ENCODE data around the gene C2CD4C. TPM values are rescaled to one million over a fixed set of nuclear protein-coding genes. Genes with fewer than 3 reads are reported as not detected.
"Not testable (repeated sequence)": the region's sequence is repeated elsewhere in the genome, so short reads cannot be mapped to it uniquely, and the experiment has no call there.

C2CD4C gene
- polyA plus RNA-seq, 3 donors: not detected

DNA sequence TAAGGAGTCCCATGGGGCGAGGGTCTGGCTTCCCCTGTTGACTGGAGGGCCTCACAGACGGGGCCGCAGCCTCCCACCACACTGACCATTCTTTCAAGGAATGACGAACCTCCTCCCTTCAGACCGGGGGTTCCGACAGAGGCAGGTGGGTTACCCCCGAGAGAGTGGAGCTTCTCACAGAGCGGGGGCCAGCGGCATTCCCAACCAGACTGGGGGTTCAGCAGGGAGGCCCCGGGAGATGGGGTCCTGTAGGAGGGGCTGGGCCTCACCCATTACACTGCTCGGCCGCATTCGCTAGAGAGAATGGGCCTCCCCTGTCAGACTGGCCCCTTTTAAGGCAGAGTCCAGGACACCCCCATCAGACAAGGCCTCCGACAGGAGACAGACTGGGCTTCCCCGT, 15.6 kb upstream of the C2CD4C start:
- no peaks in the 10 kb centered on the region for H4K20me1 ChIP-seq (ENCODE audit: insufficient read depth, low read length)
- Mint-ChIP-seq H3K36me3 (no peaks in the 10 kb centered on the region), H3K4me3 (no peak overlapping the region), H3K4me1 (peaks cover 3% of the 10 kb centered on the region), H3K27me3 (ENCODE audit: low read depth in 3 of 3) (peaks cover 0 to 3% (median 0%) of the 10 kb centered on the region in 3 donors), H3K9me3 (peaks cover 6 to 22% (median 14%) of the 10 kb centered on the region in 7 donors), H3K27ac (no peak overlapping the region)
- no peak overlapping the region for H3K4me2 ChIP-seq (replicated peaks; ENCODE audit: extremely low read depth, low read length, poor library complexity, severe bottlenecking)
- intact Hi-C loops (cut with micrococcal nuclease): no loop called here
- H3K36me3 ChIP-seq (replicated peaks in 1 of 2; ENCODE audit: control insufficient read depth in 1 of 2, insufficient read depth in 2 of 2, low read length in 2 of 2): no peaks in the 10 kb centered on the region
- DNase-seq: no peak
- peaks cover 12 to 13% of the 10 kb centered on the region in 2 donors for H3K9me3 ChIP-seq (replicated peaks in 1 of 2; ENCODE audit: control insufficient read depth in 1 of 2, insufficient read depth in 1 of 2, low read length in 2 of 2)
- no peaks in the 10 kb centered on the region for H3K27me3 ChIP-seq (ENCODE audit: control insufficient read depth in 2 of 2, insufficient read depth in 2 of 2, low read length in 2 of 2)
- TF ChIP-seq CTCF (IDR thresholded peaks at IDR 0.05): no peak
- no peak overlapping the region for H3K4me3 ChIP-seq (replicated peaks in 1 of 3; ENCODE audit: low read depth in 2 of 3, low read length in 3 of 3)
- no peak overlapping the region for H3K9ac ChIP-seq (ENCODE audit: insufficient read depth, low read length, poor library complexity, severe bottlenecking)
- WGBS (ENCODE audit: insufficient coverage): 92% methylated on average over 6 of the region's 15 CpGs
- H3K4me1 ChIP-seq (ENCODE audit: control insufficient read depth in 1 of 2, insufficient read depth in 2 of 2, low read length in 2 of 2): no peaks in the 10 kb centered on the region
- H3K27ac ChIP-seq (ENCODE audit: low read depth in 1 of 2, low read length in 2 of 2): no peak overlapping the region
- H2AFZ ChIP-seq (ENCODE audit: insufficient read depth, low read depth, low read length, poor library complexity, severe bottlenecking): no peak overlapping the region
- H3K79me2 ChIP-seq (ENCODE audit: insufficient read depth, low read length): no peaks in the 10 kb centered on the region

DNA sequence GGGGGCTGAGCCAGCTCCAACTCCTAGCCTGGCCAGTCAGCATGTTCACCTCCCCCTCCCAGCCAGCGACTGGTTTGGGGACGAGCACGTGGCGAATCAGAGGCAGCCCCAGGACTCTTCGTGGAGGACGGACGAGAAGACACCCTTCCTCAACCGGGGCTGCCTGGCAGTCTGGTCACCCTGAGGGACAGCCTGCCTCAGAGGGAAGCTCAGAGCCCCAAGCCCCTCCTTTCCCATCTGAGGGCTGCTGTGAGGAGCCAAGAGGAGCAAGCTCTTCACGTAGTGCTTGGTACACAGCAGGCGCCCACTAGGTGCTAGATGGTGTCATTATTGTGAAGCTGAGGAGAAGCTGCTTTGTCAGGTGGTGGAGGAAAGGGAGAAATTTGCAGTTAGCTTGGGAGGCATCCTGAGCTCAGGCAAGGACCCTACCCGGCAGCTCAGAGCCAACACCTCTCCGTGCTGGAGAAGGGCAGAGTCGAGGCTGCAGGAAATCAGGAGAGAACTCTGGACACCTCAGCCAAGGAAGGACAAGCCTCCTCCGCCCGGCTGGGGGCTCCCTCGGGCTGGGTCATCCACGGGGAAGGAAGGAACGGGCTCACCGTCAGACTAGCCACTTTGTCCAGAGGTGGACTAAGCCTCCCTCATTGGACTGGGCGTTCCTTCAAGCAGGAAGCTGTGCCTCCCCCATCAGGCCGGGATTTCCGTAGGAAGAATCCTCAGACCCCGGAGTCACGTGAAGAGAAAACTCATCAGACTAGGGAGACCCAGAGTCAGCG, 14.9 kb upstream of the C2CD4C start:
- Mint-ChIP-seq H3K27me3 (ENCODE audit: low read depth in 3 of 3) (peaks cover 0 to 3% (median 0%) of the 10 kb centered on the region in 3 donors), H3K36me3 (no peaks in the 10 kb centered on the region), H3K4me3 (no peak overlapping the region), H3K27ac (no peak overlapping the region), H3K9me3 (peaks cover 2 to 22% (median 14%) of the 10 kb centered on the region in 7 donors), H3K4me1 (peaks cover 3% of the 10 kb centered on the region)
- no peak for TF ChIP-seq CTCF (IDR thresholded peaks at IDR 0.05)
- no peaks in the 10 kb centered on the region for H3K27me3 ChIP-seq (ENCODE audit: control insufficient read depth in 2 of 2, insufficient read depth in 2 of 2, low read length in 2 of 2)
- H3K36me3 ChIP-seq (replicated peaks in 1 of 2; ENCODE audit: control insufficient read depth in 1 of 2, insufficient read depth in 2 of 2, low read length in 2 of 2): no peaks in the 10 kb centered on the region
- H3K4me1 ChIP-seq (ENCODE audit: control insufficient read depth in 1 of 2, insufficient read depth in 2 of 2, low read length in 2 of 2): no peaks in the 10 kb centered on the region
- DNase-seq: no peak
- no peak overlapping the region for H3K4me3 ChIP-seq (replicated peaks in 1 of 3; ENCODE audit: low read depth in 2 of 3, low read length in 3 of 3)
- H4K20me1 ChIP-seq (ENCODE audit: insufficient read depth, low read length): no peaks in the 10 kb centered on the region
- WGBS (ENCODE audit: insufficient coverage): 93% methylated on average over 23 of the region's 25 CpGs
- no peak overlapping the region for H3K9ac ChIP-seq (ENCODE audit: insufficient read depth, low read length, poor library complexity, severe bottlenecking)
- no peak overlapping the region for H3K27ac ChIP-seq (ENCODE audit: low read depth in 1 of 2, low read length in 2 of 2)
- peaks cover 5 to 9% of the 10 kb centered on the region in 2 donors for H3K9me3 ChIP-seq (replicated peaks in 1 of 2; ENCODE audit: control insufficient read depth in 1 of 2, insufficient read depth in 1 of 2, low read length in 2 of 2)
- no peaks in the 10 kb centered on the region for H3K79me2 ChIP-seq (ENCODE audit: insufficient read depth, low read length)
- H2AFZ ChIP-seq (ENCODE audit: insufficient read depth, low read depth, low read length, poor library complexity, severe bottlenecking): no peak overlapping the region
- intact Hi-C loops (cut with micrococcal nuclease): no loop called here
- no peak overlapping the region for H3K4me2 ChIP-seq (replicated peaks; ENCODE audit: extremely low read depth, low read length, poor library complexity, severe bottlenecking)

DNA sequence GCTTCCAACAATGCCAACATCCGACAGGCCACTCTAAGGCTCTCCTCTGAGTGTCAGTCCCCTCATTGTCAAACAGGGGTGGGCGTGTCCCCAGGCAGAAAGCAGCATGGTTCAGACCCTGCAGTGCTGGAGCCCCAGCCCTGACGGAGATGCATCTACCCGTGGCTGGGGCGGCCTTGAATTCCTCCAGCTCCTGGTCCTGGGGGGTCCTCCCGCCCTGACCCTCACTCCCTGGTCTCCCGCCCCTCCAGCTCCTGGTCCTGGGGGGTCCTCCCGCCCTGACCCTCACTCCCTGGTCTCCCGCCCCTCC, 13.9 kb upstream of the C2CD4C start:
- H3K9ac ChIP-seq (ENCODE audit: insufficient read depth, low read length, poor library complexity, severe bottlenecking); H3K27me3 Mint-ChIP-seq (ENCODE audit: low read depth in 3 of 3); H3K27ac Mint-ChIP-seq; H2AFZ ChIP-seq (ENCODE audit: insufficient read depth, low read depth, low read length, poor library complexity, severe bottlenecking); H3K4me3 ChIP-seq (replicated peaks in 1 of 3; ENCODE audit: low read depth in 2 of 3, low read length in 3 of 3); H3K36me3 Mint-ChIP-seq; H3K4me1 ChIP-seq (ENCODE audit: control insufficient read depth in 1 of 2, insufficient read depth in 2 of 2, low read length in 2 of 2); DNase-seq; H3K36me3 ChIP-seq (replicated peaks in 1 of 2; ENCODE audit: control insufficient read depth in 1 of 2, insufficient read depth in 2 of 2, low read length in 2 of 2); H3K4me2 ChIP-seq (replicated peaks; ENCODE audit: extremely low read depth, low read length, poor library complexity, severe bottlenecking); H3K27ac ChIP-seq (ENCODE audit: low read depth in 1 of 2, low read length in 2 of 2); H3K9me3 ChIP-seq (replicated peaks in 1 of 2; ENCODE audit: control insufficient read depth in 1 of 2, insufficient read depth in 1 of 2, low read length in 2 of 2); H3K4me1 Mint-ChIP-seq; H4K20me1 ChIP-seq (ENCODE audit: insufficient read depth, low read length); H3K27me3 ChIP-seq (ENCODE audit: control insufficient read depth in 2 of 2, insufficient read depth in 2 of 2, low read length in 2 of 2); intact Hi-C loops (cut with micrococcal nuclease); H3K4me3 Mint-ChIP-seq; H3K79me2 ChIP-seq (ENCODE audit: insufficient read depth, low read length): not testable (repeated sequence)
- 62% methylated on average over 2 of the region's 9 CpGs for WGBS (ENCODE audit: insufficient coverage)
- H3K9me3 Mint-ChIP-seq: peaks cover 0 to 15% (median 6%) of the 10 kb centered on the region in 7 donors

All from CD14-positive monocyte (primary cell).